Measurements from ENCODE around the gene ATP2B3. TPM values are rescaled to one million over a fixed set of nuclear protein-coding genes. Genes with fewer than 3 reads are reported as not detected.

Gene ATP2B3
- total and polyA plus RNA-seq, 2 of the 4 experiments (the other 2 are of a cell fraction) = under 0.01 to 0.03 TPM

DNA sequence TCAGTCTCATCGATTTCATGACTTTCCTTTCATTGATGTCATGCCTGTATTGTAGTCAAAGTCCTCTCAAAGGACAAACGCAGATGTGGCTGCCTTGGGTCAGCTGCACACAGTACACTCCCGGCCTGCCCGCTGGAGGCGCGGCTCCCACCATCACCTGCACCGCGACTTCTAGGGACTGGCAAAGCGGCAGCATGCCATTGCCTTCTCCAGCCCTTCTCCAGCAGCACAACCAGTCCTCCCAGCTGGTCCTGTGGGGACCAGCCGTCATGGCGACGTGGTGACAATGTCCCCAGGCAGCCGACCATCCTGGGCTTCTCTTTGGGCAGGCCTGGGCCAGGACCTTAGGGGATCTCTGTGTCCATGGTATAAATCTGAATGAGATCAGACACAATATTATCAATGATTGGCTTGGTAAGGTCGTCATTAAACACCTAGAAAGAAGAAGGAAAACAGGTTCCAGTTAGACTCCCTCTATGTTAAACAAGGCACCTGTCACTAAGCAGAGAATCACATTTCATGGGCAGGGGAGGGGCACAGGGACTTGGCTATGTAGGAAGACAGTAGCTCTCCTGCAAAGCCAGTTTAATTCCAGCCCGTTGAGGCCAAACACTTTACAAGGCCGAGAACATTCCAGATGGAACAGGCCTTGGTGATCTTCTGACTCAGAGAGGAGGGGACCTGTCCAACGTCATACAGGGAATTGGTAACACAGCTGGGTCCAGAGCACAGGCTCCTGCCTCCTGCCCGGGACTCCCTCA is 70.8 kb downstream of the ATP2B3 start:
- intact Hi-C loops (cut with micrococcal nuclease) (no loop called here), dilution Hi-C loops (cut with HindIII; ENCODE audit: low sequenced_read_pairs, unreplicated experiment) (no loop called here), in situ Hi-C loops (cut with MboI; ENCODE audit: low sequenced_read_pairs) (no loop called here)
- Histone ChIP-seq H2BK120ac (ENCODE audit: low read depth, low read length) (no peak overlapping the region), H4K20me1 (ENCODE audit: insufficient read depth, low read length) (no peaks in the 10 kb centered on the region), H2AFZ (replicated peaks; ENCODE audit: low read length, poor library complexity) (no peak overlapping the region), H2BK5ac (ENCODE audit: low read depth, low read length, poor library complexity, severe bottlenecking) (no peak overlapping the region), H3K4me2 (ENCODE audit: low read depth, low read length) (no peak overlapping the region), H3K56ac (ENCODE audit: extremely low read depth, insufficient read depth, low read length) (no peak overlapping the region), H3K4me1 (ENCODE audit: control insufficient read depth, insufficient read depth, low read length) (no peaks in the 10 kb centered on the region), H3K9ac (ENCODE audit: low read depth, low read length) (no peak overlapping the region), H3K9me3 (ENCODE audit: control insufficient read depth, insufficient read depth, low read length) (no peaks in the 10 kb centered on the region), H3K18ac (ENCODE audit: low read depth, low read length) (no peak overlapping the region), H2BK20ac (ENCODE audit: low read depth, low read length) (no peak overlapping the region), H4K91ac (ENCODE audit: insufficient read depth, low read depth, low read length) (no peak overlapping the region), H4K5ac (ENCODE audit: low read depth, low read length) (no peak overlapping the region), H2BK15ac (ENCODE audit: low read depth, low read length) (no peak overlapping the region), H3K27me3 (ENCODE audit: control insufficient read depth, insufficient read depth, low read length) (no peaks in the 10 kb centered on the region), H3K23ac (ENCODE audit: low read depth, low read length) (no peak overlapping the region), H3K9me1 (ENCODE audit: insufficient read depth, low read length) (no peaks in the 10 kb centered on the region), H2AK5ac (ENCODE audit: low read depth, low read length) (no peak overlapping the region), H2AK9ac (replicated peaks; ENCODE audit: low read depth, low read length, poor library complexity) (no peak overlapping the region), H3K27ac (ENCODE audit: insufficient read depth, low read length) (no peak overlapping the region), H4K8ac (ENCODE audit: low read depth in 2 of 2, low read length in 2 of 2) (no peak overlapping the region), H3K4ac (ENCODE audit: low read depth, low read length) (no peak overlapping the region), H3K36me3 (ENCODE audit: control insufficient read depth, insufficient read depth, low read length) (peaks cover 16% of the 10 kb centered on the region), H3K79me1 (ENCODE audit: low read depth in 1 of 2, low read length in 2 of 2) (no peaks in the 10 kb centered on the region), H3K14ac (replicated peaks; ENCODE audit: low read depth, low read length) (no peak overlapping the region), H3K4me3 (ENCODE audit: insufficient read depth, low read depth, low read length) (no peak overlapping the region)
- POLR2A ChIA-PET (ENCODE audit: unreplicated experiment) = no interaction called here
- ATAC-seq (ENCODE audit: low read depth) (no peak), DNase-seq (no peak)
- 72% methylated on average over 2 of the region's 18 CpGs; no CpG with 5 or more reads in 1 of the 2 experiments for WGBS, 2 experiments (ENCODE audit: extremely low coverage in 2 of 2, insufficient read length in 1 of 2)
- CTCF ChIA-PET = no interaction called here
- TF ChIP-seq, protein P1, sequence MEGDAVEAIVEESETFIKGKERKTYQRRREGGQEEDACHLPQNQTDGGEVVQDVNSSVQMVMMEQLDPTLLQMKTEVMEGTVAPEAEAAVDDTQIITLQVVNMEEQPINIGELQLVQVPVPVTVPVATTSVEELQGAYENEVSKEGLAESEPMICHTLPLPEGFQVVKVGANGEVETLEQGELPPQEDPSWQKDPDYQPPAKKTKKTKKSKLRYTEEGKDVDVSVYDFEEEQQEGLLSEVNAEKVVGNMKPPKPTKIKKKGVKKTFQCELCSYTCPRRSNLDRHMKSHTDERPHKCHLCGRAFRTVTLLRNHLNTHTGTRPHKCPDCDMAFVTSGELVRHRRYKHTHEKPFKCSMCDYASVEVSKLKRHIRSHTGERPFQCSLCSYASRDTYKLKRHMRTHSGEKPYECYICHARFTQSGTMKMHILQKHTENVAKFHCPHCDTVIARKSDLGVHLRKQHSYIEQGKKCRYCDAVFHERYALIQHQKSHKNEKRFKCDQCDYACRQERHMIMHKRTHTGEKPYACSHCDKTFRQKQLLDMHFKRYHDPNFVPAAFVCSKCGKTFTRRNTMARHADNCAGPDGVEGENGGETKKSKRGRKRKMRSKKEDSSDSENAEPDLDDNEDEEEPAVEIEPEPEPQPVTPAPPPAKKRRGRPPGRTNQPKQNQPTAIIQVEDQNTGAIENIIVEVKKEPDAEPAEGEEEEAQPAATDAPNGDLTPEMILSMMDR (conservative IDR thresholded peaks at IDR 0.05; ENCODE audit: low read depth, low read length) = no peak
- TF ChIP-seq MXI1 (IDR thresholded peaks at IDR 0.05; ENCODE audit: borderline replicate concordance, low read depth, low read length) (no peak), SMC3 (IDR thresholded peaks at IDR 0.05; ENCODE audit: low read depth, low read length) (no peak), RAD21 (IDR thresholded peaks at IDR 0.05; ENCODE audit: low read length) (no peak), MAZ (IDR thresholded peaks at IDR 0.05; ENCODE audit: borderline replicate concordance, low read depth, low read length) (no peak), FOS (IDR thresholded peaks at IDR 0.05; ENCODE audit: low read depth, low read length) (no peak)
- TF ChIP-seq, protein P2, sequence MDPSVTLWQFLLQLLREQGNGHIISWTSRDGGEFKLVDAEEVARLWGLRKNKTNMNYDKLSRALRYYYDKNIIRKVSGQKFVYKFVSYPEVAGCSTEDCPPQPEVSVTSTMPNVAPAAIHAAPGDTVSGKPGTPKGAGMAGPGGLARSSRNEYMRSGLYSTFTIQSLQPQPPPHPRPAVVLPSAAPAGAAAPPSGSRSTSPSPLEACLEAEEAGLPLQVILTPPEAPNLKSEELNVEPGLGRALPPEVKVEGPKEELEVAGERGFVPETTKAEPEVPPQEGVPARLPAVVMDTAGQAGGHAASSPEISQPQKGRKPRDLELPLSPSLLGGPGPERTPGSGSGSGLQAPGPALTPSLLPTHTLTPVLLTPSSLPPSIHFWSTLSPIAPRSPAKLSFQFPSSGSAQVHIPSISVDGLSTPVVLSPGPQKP (IDR thresholded peaks at IDR 0.05; ENCODE audit: borderline replicate concordance, low read depth, low read length) = no peak
- BruUV-seq (replicated peaks) = no TSS peak
